ENCODE data around the gene PCGF1.

The PCGF1 gene

DNA sequence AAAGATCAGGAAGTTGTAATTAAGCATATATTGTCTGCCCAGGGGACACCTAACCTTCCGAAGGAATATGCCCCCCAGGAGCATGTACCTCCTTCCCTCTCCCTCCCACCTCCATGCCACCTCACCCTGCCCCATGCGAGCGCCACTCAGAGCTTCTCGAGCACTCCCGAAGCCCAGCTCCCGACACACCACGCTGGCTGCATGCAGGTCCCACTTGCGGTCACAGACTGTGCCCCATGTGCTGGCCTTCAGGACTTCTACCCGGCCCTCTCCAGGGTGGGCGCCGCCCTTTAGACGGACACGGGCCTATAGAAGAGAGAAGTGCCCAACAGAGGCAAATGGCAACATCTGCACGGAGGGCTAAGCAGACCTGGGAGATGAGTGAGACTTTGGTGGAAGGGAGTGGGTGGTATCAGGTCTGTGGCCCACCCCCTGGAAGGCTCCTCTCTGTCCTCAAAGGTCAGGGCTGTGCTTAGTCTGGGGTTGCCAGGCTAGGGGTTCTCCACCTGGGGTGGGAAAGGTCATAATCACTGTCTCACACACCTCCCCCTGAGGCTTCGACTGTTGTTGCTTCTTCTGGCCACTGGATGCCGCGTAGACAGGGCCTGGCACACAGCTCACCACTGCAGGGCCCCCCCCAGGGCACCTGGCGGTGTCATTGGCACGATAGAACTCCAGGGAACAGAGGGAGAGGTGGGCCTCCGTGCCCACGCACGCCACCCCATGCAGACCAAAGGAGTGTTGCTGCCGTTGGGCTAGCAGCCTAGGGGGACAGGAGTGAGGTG, 28.9 kb upstream of the PCGF1 start:
- DNase-seq (ENCODE audit: low spot score), result no peak

DNA sequence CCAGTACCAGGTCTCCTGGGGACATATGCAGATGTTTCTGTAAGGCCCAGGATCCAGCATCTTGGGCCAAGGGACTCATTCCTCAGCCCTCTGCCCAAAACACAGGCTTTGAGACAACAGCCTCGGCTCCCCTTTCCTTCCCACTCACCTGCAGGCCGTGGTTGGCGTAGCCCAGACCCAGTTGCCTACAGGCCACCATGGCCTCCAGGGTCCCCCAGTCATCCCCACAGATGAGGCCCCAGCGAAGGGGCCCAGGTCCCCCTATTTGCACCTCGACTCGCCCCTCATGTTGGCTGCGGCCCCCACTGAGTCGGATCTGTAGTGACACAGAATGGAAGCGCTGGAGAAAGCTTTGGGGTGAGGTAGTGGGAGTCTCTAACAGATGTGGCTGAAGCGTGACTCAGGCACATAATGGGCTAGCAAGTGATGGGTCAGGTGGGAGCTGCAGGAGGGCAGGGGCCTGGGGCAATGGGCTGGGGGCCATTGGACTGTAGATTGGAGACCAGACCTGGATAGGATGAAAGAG, 28.0 kb upstream of the PCGF1 start:
- DNase-seq (ENCODE audit: low spot score), result no peak

DNA sequence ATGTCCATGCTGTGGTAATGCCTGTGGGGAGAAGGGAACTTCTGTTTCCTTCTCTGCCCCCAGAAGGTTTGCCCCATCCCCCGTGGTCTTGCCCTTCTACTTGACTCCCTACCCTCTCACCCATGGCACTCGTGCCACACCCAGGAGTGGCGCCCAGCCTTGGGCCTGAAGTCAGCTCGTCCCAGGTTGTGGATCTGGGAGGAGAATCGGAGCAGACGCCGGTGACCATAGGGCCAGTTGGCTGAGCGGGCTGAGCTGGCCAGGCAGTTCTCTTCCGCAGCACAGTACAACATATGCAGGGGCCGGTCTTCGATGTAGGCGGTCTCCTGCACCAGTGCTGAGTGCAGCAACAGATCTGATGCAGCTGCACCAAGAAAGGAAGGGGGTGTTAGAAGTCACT, 26.9 kb upstream of the PCGF1 start:
- DNase-seq (ENCODE audit: low spot score), result no peak

DNA sequence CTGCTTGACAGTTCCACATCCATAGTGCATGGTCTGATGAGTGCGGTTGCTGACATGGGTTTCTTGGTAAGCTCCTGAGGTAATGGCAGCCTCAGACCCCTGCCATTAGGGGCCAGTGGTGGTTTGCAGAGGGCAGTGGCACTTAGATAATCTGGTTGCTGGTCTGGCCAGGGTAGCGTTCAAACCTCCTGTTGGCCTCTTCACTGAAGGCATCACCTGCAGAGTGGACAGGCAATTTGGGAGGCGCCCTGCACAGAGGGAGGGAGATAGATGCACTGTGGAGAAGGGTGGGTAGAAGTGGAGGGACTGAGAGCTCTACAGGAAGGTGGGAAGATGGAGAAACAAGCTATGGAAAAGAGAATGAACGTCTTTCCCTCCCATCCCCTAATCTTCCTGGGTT, 26.0 kb upstream of the PCGF1 start:
- DNase-seq (ENCODE audit: low spot score), result no peak

DNA sequence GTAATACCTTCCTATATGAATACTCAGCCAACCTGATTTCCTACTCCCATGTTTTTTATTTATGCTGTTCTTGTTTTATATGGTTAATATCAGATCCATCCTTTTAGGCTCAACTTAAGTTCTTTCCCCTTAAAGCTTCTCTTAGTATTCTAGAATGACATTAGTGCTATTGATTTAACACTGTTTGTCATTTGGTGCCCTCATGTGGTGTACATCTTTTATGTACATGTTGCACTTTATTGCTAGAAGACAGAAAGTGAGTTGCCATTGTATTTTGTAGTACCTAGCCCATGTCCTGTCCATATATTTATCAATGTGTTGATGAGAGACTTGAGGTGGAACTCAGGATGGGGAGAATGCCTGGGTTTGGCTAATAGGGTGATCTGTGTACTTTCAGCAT, 24.7 kb upstream of the PCGF1 start:
- DNase-seq (ENCODE audit: low spot score), result no peak

DNA sequence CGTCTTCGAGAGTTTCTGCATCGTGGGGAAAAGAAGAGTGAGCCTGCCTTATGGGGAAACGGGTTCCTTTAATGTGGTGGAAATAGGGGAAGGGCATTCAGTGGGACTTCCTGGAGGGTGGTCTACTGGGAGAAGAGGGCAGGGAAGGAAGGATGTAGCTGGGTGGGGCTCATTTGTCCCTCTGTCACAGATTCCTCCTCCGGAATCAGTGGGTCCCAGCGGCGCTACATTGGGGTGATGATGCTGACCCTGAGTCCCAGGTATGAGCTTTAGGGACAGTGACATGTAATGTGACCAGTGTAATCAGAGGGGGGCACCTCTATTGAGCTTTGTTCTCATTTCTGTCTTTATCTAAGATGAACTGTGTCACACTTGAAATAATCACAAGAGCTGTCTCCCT, 24.2 kb upstream of the PCGF1 start:
- no peak for DNase-seq (ENCODE audit: low spot score)

DNA sequence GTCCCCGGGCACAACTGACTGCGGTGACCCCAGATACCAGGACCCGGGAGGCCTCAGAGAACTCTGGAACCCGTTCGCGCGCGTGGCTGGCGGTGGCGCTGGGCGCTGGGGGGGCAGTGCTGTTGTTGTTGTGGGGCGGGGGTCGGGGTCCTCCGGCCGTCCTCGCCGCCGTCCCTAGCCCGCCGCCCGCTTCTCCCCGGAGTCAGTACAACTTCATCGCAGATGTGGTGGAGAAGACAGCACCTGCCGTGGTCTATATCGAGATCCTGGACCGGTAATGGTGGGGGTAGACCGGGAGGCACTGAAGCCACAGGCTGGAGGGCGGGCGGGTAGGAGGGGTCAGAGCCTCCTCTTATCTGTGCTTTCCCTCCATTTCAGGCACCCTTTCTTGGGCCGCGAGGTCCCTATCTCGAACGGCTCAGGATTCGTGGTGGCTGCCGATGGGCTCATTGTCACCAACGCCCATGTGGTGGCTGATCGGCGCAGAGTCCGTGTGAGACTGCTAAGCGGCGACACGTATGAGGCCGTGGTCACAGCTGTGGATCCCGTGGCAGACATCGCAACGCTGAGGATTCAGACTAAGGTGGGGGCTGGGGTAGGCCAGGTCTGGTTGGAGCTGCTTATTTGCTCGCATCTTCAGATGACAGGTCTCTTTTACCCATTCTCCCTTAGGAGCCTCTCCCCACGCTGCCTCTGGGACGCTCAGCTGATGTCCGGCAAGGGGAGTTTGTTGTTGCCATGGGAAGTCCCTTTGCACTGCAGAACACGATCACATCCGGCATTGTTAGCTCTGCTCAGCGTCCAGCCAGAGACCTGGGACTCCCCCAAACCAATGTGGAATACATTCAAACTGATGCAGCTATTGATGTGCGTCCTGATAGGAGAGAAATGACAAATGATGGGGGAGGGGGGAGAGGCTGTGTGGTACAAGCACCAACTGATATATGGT, 23.0 kb upstream of the PCGF1 start:
- peak; percentile 69 for DNase-seq (ENCODE audit: low spot score)

DNA sequence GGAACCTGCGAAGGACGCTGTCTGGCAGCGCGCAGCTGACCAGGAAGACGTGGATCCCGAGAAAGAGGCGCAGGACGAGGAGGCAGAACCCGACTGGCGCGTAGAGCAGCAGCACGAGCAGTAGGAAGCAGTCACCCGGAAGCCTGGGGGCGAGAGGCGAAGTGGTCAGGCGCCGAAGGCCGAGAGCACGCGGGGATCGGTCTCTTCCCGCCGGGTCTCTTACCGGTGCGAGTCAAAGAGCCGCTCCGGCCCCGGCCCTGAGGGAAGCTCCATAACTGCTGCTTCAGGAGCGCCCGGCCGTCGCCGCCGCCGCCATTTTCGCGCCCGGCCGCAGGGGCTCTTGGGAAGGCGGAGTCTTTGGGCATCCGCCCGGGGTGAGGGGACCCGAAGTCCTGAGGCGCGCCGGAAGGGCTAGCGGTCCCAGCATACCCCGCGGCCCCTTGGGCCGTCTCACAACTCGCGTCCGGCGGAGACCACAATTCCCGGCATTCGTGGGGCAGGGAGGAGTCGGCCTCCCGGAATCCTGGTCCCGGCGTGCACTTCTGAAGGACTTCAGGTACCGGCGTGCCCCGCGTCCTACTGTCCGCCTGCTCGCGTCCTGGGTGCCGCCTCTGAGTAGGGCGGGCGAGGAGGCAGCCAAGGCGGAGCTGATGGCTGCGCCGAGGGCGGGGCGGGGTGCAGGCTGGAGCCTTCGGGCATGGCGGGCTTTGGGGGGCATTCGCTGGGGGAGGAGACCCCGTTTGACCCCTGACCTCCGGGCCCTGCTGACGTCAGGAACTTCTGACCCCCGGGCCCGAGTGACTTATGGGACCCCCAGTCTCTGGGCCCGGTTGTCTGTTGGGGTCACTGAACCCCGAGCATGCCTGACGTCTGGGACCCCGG, 22.1 kb upstream of the PCGF1 start, which contains the start of the genes AUP1 and HTRA2:
TSS of gene AUP1 (minus strand) at position 350 of the 882 bp plus-strand sequence. CDS start at position 273, 77 bp downstream.
TSS of gene HTRA2 (plus strand) at position 577 of the 882 bp plus-strand sequence. CDS start at position 651, 74 bp downstream.
- DNase-seq (ENCODE audit: low spot score), result peak; percentile 100

DNA sequence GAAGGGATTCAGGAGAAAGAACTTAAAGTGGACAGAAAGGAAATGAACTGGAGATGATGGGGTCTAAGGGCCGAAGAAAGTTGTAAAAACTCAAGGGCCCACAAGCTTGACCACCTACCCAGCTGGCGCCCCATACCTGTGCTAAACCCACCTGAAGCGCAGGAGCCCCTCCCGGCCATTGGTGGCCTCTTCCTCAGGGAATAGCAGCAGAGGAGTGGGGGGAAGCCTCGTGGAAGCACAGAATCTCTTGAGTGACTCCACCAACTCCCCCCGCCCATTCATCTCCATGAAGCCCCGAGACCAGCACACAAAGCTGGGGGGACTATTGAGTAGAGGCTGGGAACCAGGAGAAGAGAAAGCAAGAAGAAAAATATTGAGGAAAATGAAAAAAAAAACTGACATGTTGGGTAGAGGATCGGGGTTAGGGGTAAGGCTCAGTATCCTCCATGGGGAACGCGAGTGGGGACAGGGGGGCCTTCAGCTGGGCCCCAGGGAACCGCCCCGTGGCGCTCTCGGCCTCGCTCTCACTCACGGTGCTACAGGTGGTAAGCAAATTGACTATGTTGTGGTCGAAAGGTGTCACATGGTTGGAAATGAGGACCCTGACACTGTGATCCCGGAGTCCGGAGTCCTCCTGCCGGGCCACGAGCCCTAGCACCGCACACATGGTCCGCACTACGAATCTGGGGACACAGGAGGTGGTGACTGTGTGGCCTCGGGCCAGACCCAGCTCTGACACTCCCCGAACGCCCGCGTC, 21.3 kb upstream of the PCGF1 start:
- no peak for DNase-seq (ENCODE audit: low spot score)

DNA sequence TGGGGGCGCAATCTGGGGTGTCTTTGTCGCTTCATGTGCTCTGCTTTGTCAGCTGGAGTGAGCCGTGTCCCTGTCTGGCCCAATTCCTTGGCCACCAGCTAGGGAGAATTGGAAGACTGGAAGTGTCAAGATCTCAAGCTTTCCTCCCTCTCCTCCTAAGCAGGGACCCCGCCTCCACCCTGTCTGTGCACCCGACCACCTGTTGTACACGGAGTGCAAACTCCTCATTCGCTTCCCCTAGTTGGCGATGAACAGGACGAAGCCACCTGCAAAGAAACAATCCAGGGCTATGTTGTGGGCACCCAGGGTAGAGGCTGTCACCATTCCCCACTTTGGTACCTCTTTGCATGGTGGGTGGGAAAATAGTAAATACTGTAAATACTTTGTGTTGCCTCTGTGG, 20.2 kb upstream of the PCGF1 start:
- DNase-seq (ENCODE audit: low spot score), result no peak

DNA sequence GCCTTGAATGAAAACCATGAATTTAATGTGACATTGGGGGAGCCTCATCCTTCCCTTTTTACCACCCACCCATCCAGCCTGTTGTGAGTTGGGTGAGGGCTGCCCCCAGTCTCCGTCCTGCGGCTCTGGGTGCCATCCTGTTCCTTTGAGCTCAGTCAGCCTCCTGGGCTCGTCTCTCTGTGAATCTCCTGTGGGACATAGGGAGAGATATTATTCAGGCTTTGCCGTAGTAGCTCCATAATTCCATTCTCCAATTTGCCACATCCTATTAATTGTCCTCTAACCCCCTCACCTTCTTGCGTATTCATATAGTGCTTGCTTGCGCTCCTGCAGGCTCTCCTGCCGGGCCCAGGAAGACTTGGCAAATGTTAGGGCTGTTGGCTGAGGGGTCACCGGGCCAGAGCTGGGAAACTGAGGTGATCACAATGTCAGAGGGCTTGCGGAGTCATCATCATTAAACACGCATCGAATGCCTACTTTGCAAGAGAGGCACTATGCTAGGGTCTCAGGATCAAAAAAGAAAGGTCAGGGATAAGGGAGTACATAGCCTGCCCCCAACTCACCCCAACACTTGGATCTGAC, 19.2 kb upstream of the PCGF1 start:
- DNase-seq (ENCODE audit: low spot score), result no peak

DNA sequence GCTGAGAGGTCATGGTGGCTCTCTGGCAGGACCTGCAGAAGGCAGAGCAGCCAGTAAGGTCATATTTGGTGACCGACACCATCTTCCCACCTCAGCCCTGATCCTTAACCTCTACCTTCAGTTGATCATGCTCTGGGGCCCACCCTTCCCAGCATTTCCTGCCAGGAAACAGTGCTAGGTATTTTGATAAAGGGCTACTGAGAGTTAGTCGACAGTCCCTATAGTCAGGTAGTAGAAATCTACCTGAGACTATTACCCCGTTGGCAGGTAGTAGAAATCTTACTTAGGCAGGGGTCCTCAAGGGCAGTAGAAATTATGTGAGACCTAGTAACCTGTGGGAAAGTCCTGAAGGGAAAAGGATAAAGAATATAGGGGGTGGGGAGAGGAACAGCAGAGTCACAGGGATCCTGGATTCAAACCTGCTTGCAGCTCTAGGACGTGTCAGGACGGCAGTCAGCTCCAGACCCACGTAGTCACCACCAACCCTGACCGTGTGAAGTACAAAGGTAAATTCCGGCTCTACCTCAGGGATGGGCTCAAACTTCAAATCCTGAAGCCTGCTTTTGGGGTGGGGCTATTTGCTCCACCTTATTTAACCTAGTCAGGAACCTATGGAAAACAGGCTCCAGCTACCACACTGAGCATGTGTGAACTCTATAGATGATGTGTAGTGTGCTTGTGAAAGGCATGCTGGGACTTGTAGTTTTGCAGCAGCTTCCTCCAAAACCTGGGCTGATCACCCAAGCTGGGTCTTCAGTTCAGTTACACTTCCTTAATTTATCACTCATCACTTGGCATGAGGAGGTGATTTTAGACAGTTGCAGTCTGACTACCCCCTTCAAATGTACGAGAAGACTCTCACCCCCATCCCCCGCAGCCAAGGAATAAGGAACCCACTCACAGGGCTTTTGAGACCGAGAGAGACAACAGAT, 18.5 kb upstream of the PCGF1 start, which contains the start of gene DQX1:
TSS of gene DQX1 (minus strand) at position 515 of the 932 bp plus-strand sequence. CDS start at position 13, 502 bp downstream.
- DNase-seq (ENCODE audit: low spot score), result peak; percentile 50

DNA sequence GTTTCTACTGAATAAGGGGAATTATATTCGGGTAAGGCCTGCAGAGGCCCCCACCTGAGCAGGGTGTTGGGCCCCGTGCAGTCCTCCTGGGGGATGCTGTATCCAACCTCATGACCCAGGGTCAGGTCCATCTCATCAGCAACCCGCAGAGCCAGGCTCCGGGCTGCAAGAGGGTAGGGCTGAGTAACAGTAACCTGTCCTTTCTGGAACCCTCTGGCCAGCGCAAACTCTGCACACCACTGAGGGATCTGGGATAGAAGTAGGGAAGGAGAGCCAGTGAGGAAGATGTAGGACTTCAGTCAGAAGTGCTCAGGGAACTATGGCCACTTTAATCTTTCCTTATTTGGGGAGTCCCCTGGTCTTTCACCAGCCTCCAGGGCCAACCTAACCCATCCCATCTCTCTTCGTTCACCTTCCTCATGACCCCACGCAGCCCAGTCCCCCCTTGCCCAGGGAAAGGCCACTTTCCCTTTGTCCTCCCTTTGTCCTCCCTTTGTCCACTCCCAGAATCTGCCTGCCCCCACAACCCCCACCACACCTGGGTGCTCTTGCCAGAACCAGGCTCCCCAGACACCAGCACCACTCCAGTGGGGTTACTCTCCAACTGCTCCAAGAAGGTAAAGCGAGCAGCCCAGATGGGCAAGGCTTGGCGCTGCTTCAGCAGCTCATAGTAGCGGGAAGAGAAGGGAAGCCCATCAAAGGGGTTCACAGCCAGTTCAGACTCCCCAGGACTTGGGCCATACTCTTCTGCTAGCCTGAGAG, 17.6 kb upstream of the PCGF1 start:
- no peak for DNase-seq (ENCODE audit: low spot score)

DNA sequence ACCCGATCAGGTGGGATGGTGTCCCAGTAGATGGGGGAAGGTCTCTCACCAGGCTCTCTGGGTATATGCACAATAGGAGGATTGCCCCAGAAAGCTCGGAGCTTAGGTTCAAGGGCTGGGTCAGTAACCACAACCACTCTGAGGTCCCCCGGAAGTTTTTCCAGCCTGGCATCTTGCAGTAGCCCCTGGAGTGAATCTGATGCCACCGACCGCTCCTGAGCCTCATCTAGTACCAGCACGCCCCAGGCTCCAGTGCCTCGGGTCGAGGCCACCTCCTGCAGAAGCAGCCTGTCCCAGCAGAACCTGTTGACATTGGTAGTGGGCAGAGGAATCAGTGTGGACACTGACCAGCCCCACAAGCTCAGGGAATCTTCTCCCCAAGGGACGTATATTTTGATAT, 16.5 kb upstream of the PCGF1 start:
- DNase-seq (ENCODE audit: low spot score), result no peak

DNA sequence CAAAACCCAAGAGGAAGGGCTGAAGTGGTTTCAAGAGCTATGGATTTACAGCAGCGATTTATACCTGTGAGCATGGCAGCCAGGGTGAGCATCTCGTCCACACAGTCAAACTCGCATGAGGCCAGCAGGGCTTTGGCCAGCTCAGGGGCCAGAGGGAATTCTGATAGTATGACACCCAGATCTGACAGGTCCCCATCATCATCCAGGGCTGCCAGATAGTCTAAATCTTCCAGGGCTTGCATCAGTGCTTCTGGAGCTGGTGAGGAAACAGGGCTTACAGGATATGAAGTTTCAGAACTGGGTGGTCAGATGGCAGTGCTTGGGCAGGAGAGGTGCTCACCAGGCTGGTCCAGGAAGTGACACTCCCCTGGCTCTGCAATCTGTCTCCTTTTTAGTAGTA, 15.0 kb upstream of the PCGF1 start:
- no peak for DNase-seq (ENCODE audit: low spot score)

DNA sequence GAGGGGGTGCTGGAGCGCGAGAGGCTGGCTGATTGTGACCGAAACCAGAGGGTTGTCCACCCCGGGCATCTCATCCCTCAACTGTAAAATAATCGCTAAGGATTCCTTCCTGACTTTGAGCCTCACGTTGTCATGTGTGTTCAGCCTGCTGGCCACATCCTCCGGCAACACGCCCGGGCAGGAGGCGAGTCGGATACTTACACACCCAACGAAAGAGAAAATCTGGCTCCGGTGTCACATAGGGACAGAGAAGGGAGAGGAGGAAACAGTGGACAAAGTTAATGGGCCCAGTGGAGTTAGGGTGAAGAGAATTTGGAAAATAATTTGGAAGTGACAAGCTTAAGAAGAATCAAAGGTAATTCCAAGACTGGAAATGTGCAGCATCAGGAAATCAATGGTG, 9.2 kb upstream of the PCGF1 start:
- no peak for DNase-seq (ENCODE audit: low spot score)

DNA sequence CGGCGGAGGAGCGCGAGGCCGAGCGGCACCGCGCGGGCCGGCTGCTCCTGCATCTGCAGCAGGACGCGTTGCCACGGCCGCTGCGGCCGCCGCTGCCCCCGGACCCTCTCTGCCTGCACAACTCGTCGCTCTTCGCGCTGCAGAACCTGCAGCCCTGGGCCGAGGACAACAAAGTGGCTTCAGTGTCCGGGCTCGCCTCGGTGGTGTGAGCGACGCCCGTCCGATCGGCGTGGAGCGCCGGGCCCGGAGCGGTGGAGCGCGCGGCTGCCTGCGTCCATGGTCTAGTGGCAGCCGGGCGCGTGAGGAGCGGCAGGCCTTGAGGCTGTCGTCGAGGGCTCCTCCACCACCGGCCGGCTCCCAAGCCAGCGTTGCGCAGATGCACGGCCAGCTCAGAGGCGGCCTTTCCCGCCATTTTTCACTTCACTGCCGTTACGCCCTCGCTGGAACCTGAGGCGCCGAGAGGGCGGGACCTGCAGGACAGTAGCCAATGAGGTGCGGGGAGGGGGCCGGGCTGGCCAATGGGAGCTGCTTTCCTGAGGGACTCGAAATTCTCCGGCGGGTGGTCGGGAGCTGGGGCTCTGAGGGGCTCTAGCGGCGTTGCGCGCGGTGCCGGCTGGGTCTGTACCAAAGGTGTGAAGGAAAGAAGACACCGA, 8.6 kb upstream of the PCGF1 start:
- peak; percentile 95 for DNase-seq (ENCODE audit: low spot score)

All from iPS-NIHi11 (cell line).